ENCODE results near the gene AQR. TPM values are rescaled to one million over a fixed set of nuclear protein-coding genes. Genes with fewer than 3 reads are reported as not detected.
"Not testable (repeated sequence)": the region's sequence is repeated elsewhere in the genome, so short reads cannot be mapped to it uniquely, and the experiment has no call there.

The AQR gene
- total and polyA plus RNA-seq, 2 experiments from 2014 or later, result 42.3 to 67.3 TPM

DNA sequence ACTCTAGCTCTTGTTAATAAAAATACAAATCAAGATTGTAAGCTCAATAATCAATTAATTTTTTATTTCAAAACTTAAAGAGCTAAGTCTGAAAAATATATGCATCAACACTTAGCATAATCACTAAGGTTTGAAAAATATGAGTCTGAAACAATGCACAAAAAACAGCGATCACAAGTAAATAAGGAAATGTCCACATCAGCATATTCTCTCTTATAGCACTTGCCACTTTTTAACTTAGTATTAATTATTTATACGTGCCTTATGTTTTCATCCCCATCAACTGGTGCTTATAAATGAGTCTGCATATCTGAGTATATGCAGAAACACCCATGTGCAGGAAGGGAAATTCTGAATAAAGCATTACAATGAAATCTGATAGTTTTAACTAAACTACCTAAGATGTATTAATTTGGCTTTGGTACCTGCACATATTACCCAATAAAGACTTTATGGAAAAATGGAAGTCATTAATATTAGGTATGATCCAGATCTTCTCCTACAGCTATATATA lies 28.3 kb downstream of the AQR start (continued):
- TF ChIP-seq, protein P1, sequence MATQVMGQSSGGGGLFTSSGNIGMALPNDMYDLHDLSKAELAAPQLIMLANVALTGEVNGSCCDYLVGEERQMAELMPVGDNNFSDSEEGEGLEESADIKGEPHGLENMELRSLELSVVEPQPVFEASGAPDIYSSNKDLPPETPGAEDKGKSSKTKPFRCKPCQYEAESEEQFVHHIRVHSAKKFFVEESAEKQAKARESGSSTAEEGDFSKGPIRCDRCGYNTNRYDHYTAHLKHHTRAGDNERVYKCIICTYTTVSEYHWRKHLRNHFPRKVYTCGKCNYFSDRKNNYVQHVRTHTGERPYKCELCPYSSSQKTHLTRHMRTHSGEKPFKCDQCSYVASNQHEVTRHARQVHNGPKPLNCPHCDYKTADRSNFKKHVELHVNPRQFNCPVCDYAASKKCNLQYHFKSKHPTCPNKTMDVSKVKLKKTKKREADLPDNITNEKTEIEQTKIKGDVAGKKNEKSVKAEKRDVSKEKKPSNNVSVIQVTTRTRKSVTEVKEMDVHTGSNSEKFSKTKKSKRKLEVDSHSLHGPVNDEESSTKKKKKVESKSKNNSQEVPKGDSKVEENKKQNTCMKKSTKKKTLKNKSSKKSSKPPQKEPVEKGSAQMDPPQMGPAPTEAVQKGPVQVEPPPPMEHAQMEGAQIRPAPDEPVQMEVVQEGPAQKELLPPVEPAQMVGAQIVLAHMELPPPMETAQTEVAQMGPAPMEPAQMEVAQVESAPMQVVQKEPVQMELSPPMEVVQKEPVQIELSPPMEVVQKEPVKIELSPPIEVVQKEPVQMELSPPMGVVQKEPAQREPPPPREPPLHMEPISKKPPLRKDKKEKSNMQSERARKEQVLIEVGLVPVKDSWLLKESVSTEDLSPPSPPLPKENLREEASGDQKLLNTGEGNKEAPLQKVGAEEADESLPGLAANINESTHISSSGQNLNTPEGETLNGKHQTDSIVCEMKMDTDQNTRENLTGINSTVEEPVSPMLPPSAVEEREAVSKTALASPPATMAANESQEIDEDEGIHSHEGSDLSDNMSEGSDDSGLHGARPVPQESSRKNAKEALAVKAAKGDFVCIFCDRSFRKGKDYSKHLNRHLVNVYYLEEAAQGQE (IDR thresholded peaks at IDR 0.05; ENCODE audit: unreplicated experiment), result no peak
- TF ChIP-seq EZH2 (IDR thresholded peaks at IDR 0.05; ENCODE audit: low read depth, unreplicated experiment), result no peak
- TF ChIP-seq CREB1 (CRISPR knock-in tag; IDR thresholded peaks at IDR 0.05; ENCODE audit: low read depth), result no peak

DNA sequence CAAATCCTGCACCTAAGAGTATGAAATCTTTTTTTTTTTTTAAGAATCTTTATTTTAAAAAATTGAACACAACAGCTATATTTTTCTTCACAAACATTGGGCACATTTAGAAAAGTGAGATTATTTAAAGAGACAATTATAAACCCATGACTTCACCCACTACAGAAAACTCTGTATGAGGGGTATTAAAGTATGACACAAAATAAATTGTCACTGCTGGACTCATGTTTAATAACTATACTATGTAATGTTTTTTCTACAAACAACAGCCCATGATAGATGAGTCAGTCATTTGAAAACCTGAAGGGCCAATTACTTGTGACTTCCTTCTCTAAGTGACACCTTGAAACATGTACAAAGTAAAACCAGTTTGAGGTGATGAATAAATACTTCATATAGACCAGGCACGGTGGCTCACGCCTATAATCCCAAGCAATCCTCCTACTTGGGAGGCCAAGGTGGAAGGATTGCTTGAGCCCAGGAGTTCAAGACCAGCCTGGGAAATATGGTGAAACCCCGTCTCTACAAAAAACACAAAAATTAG lies 36.0 kb downstream of the AQR start:
- no peaks in the 10 kb centered on the region for H3K79me2 ChIP-seq (replicated peaks; ENCODE audit: insufficient read depth)
- no peak for ATAC-seq
- H3K4me1 Mint-ChIP-seq, result no peaks in the 10 kb centered on the region
- H3K27ac ChIP-seq (ENCODE audit: low read depth), result no peak overlapping the region
- no peaks in the 10 kb centered on the region for H3K27me3 Mint-ChIP-seq (ENCODE audit: insufficient read depth, low read depth, poor library complexity)
- H3K9me3 Mint-ChIP-seq, result no peaks in the 10 kb centered on the region
- no peak for DNase-seq (ENCODE audit: low spot score)
- H3K27ac Mint-ChIP-seq, result no peak overlapping the region
- H3K4me3 ChIP-seq, result no peak overlapping the region
- H3K4me3 Mint-ChIP-seq, result no peak overlapping the region
- H4K20me1 ChIP-seq (replicated peaks; ENCODE audit: insufficient read depth), result no peaks in the 10 kb centered on the region; the same call in none of the 2 replicates
- H3K4me2 ChIP-seq, result no peak overlapping the region
- no peaks in the 10 kb centered on the region for H3F3A ChIP-seq (replicated peaks; ENCODE audit: low read depth)
- no peaks in the 10 kb centered on the region for H3K27me3 ChIP-seq (ENCODE audit: insufficient read depth)
- no peak overlapping the region for H2AFZ ChIP-seq
- H3K4me1 ChIP-seq (ENCODE audit: insufficient read depth), result no peaks in the 10 kb centered on the region
- peaks cover 69% of the 10 kb centered on the region for H3K36me3 Mint-ChIP-seq (ENCODE audit: low read depth)
- TF ChIP-seq ZNF331 (CRISPR knock-in tag; IDR thresholded peaks at IDR 0.05; ENCODE audit: low read depth) (no peak), ZNF114 (CRISPR knock-in tag; IDR thresholded peaks at IDR 0.05) (no peak), NANOG (IDR thresholded peaks at IDR 0.05; ENCODE audit: borderline replicate concordance) (no peak), POLR2AphosphoS5 (IDR thresholded peaks at IDR 0.05; ENCODE audit: low read depth) (no peak), EZH2 (IDR thresholded peaks at IDR 0.05; ENCODE audit: low read depth, unreplicated experiment) (no peak), EZH2phosphoT487 (IDR thresholded peaks at IDR 0.05; ENCODE audit: unreplicated experiment) (no peak)
- TF ChIP-seq, protein P2, sequence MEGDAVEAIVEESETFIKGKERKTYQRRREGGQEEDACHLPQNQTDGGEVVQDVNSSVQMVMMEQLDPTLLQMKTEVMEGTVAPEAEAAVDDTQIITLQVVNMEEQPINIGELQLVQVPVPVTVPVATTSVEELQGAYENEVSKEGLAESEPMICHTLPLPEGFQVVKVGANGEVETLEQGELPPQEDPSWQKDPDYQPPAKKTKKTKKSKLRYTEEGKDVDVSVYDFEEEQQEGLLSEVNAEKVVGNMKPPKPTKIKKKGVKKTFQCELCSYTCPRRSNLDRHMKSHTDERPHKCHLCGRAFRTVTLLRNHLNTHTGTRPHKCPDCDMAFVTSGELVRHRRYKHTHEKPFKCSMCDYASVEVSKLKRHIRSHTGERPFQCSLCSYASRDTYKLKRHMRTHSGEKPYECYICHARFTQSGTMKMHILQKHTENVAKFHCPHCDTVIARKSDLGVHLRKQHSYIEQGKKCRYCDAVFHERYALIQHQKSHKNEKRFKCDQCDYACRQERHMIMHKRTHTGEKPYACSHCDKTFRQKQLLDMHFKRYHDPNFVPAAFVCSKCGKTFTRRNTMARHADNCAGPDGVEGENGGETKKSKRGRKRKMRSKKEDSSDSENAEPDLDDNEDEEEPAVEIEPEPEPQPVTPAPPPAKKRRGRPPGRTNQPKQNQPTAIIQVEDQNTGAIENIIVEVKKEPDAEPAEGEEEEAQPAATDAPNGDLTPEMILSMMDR (conservative IDR thresholded peaks at IDR 0.05; ENCODE audit: low read depth in 2 of 2), result no peak
- TF ChIP-seq, protein P3, sequence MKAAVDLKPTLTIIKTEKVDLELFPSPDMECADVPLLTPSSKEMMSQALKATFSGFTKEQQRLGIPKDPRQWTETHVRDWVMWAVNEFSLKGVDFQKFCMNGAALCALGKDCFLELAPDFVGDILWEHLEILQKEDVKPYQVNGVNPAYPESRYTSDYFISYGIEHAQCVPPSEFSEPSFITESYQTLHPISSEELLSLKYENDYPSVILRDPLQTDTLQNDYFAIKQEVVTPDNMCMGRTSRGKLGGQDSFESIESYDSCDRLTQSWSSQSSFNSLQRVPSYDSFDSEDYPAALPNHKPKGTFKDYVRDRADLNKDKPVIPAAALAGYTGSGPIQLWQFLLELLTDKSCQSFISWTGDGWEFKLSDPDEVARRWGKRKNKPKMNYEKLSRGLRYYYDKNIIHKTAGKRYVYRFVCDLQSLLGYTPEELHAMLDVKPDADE (IDR thresholded peaks at IDR 0.05), result no peak
- H3K9me2 ChIP-seq (ENCODE audit: insufficient read depth), result no peaks in the 10 kb centered on the region
- peaks cover 54% of the 10 kb centered on the region for H3K36me3 ChIP-seq (ENCODE audit: insufficient read depth)

DNA sequence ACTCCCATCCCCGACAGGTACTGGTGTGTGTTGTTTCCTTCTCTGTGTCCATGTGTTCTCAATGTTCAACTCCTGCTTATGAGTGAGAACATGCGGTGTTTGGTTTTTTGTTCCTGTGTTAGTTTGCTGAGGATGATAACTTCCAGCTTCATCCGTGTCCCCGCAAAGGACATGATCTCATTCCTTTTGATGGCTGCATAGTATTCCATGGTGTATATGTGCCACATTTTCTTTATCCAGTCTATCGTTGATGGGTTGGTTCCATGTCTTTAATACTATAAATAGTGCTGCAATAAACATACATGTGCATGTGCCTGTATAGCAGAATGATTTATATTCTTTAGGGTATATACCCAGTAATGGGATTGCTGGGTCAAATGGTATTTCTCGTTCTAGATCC lies 41.2 kb downstream of the AQR start:
- not testable (repeated sequence) for H3K79me2 ChIP-seq (replicated peaks; ENCODE audit: insufficient read depth); H4K20me1 ChIP-seq (replicated peaks; ENCODE audit: insufficient read depth); H3K4me3 Mint-ChIP-seq; H3K4me3 ChIP-seq; H3F3A ChIP-seq (replicated peaks; ENCODE audit: low read depth); H3K4me1 Mint-ChIP-seq; H3K9me2 ChIP-seq (ENCODE audit: insufficient read depth); ATAC-seq; H3K27me3 ChIP-seq (ENCODE audit: insufficient read depth); H2AFZ ChIP-seq; DNase-seq (ENCODE audit: low spot score); H3K4me1 ChIP-seq (ENCODE audit: insufficient read depth); H3K27ac ChIP-seq (ENCODE audit: low read depth); H3K9me3 Mint-ChIP-seq; H3K27me3 Mint-ChIP-seq (ENCODE audit: insufficient read depth, low read depth, poor library complexity); H3K27ac Mint-ChIP-seq; H3K4me2 ChIP-seq
- peaks cover 54% of the 10 kb centered on the region for H3K36me3 ChIP-seq (ENCODE audit: insufficient read depth)
- peaks cover 87% of the 10 kb centered on the region for H3K36me3 Mint-ChIP-seq (ENCODE audit: low read depth)

All from GM23338 (cell line).